ENCODE measurements around the gene PSD. TPM values are rescaled to one million over a fixed set of nuclear protein-coding genes. Genes with fewer than 3 reads are reported as not detected.

The PSD gene
- total RNA-seq, 1 experiment from 2014 or later, result 0.40 TPM

DNA sequence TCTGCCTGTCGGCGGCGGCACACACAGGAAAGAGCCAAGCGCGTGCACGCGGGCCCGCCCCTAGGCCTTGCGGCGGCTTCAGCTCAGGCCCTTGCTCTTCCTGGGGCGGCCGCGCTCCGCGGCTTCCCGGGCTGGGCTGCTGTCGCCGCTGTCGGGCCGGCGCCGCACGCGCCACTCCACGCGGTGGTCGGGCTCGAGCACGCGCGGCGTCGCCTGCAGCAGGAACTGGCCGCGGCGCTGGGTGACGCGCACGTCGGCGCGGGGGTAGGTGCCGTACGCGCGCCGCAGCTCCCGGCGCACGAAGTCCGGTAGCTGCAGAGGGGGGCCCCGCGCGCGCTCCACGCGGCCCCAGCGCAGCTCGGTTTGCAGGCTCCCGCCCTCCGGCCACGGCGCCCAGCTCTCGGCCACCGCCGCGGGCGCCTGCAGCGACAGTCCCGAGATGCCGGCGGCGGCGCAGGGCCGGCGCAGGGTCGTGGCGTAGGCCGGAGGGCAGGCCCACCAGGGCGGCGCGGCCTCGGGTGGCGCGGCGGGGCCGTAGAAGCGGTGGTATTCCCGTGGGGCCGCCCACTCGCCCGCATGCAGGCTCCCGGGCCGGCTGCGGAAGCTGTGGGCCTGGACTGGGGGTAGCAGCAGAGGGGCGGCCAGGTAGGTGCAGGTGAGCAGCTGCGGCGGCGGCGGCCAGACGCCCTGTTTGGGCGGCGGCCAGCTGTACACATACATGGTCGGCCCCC lies 32.0 kb upstream of the PSD start:
- DNase-seq (ENCODE audit: low read depth, low spot score), result peak; percentile 74
- in situ Hi-C loops (cut with HindIII; ENCODE audit: low pct_unique_long_range_greater_than_20kb, low sequenced_read_pairs), result no loop called here

DNA sequence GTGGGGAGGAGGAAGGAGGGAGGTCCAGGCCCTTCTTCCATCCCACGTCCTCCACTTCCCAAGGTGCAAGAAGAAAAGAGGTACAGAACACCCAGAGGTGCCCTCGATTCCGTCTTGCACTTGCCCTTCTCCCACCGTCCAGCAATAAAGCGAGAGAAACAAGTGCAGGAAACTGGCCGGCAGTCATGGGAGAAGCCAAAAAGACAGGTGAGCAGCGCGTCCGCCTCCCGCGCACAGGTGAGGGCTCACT lies 31.5 kb upstream of the PSD start:
- no peak for DNase-seq (ENCODE audit: low read depth, low spot score)
- in situ Hi-C loops (cut with HindIII; ENCODE audit: low pct_unique_long_range_greater_than_20kb, low sequenced_read_pairs), result no loop called here

DNA sequence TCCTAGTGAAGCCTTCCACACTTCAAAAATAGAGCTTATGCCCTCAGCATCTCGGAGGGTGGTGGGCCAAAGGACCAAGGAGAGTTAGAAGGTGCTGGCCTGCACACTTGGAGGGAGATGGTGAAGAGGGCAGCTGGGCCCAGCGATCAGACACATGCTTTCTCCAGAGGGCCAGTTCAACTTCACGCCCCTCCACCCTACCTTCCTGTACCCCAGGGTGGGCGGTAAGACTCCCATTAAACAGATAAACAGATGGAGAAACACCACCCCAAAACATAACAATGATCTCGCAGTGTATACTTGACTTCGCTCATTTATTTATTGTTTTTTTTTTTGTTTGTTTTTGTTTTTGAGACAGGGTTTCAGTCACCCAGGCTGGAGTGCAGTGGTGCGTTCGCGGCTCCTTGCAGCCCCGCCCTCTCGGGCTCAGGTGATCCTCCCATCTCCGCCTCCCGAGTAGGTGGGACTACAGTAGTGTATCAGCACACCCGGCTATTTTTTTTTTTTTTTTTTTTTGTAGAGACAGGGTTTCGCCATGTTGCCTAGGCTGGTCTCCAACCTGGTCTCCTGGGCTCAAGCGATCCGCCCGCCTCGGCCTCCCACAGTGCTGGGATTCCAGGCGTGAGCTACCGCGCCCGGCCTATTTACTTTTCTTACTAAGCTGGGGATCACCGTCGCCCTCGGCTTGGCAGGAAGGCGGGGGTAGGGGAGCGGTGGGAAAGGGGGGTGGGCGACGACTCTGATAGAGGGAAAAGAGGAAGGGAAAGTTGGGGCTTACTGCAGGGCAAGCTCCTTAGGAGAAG lies 30.9 kb upstream of the PSD start:
- peak; percentile 78 for DNase-seq (ENCODE audit: low read depth, low spot score)
- in situ Hi-C loops (cut with HindIII; ENCODE audit: low pct_unique_long_range_greater_than_20kb, low sequenced_read_pairs), result no loop called here

DNA sequence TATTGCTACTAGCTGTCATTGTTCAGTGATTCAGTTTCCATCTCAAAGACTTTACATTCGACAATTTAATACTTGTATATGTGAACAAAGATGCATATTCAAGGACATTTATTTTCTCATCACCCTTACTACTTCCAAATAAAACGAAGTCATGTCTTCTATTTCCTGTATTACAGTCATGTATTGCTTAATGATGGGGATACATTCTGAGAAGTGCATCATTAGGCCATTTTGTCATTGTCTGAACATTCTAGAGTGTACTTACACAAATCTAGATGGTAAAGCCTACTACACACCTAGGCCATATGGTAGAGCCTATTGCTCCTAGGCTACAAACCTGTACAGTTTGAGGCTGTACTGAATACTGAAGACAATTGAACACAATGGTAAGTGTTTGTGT lies 26.3 kb upstream of the PSD start:
- DNase-seq (ENCODE audit: low read depth, low spot score), result no peak
- in situ Hi-C loops (cut with HindIII; ENCODE audit: low pct_unique_long_range_greater_than_20kb, low sequenced_read_pairs), result no loop called here

DNA sequence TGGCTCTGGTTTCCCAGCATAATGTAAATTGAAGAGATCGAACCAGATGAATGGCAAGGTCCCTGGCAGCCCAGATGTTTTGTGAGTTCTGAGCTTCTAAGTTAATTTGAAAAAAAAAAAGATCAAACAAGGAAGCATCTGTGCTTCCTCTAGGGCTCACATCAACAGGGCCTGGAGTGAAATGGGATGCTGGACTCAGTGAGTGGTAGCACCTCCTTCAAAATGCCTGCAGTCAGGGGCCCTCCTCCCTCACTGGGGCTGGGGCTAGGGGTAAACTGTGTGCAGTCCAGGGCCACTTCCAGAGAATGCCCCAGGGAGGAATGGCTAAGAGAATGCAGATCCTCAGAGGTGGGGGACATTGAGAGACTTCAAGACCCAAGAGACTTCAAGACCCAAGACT lies 19.8 kb upstream of the PSD start:
- DNase-seq (ENCODE audit: low read depth, low spot score), result no peak
- in situ Hi-C loops (cut with HindIII; ENCODE audit: low pct_unique_long_range_greater_than_20kb, low sequenced_read_pairs), result no loop called here

DNA sequence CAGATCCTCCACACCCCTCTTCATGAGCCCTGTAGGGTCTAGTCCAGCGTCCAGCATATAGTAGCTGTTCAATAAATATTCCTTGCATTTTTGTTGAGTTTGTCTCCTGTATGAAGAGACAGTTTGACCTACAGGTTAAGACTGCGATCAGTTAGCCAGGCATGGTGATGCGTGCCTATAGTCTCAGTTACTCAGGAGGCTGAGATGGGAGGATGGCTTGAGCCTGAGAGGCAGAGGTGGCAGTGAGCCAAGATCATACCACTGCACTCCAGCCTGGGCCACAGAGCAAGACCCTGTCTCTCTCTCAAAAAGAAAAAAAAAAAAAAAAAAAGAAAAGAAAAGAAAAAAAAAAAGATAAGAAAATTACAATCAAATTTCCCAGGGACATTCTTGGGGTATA lies 18.9 kb upstream of the PSD start:
- DNase-seq (ENCODE audit: low read depth, low spot score), result no peak
- in situ Hi-C loops (cut with HindIII; ENCODE audit: low pct_unique_long_range_greater_than_20kb, low sequenced_read_pairs), result no loop called here

DNA sequence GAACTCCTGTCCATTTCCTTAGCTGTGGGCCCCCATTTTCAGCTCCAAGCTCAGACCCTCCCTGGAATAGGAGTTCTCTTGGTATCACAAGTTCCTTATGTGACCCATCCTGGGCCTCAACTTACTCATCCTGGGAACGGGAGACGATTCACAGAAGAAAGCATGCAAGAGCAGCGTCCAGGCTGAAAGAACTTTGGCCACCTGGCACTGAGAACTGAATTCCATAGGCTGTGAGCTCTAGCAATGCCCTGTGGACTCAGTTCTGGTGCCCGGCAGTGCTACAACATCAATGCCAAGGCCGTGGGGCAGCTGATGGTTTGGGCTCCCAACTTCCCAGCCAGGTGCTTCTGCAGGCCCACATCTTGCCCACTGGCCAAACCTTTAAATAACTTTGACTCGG lies 17.7 kb upstream of the PSD start:
- in situ Hi-C loops (cut with HindIII; ENCODE audit: low pct_unique_long_range_greater_than_20kb, low sequenced_read_pairs), result no loop called here
- DNase-seq (ENCODE audit: low read depth, low spot score), result no peak

DNA sequence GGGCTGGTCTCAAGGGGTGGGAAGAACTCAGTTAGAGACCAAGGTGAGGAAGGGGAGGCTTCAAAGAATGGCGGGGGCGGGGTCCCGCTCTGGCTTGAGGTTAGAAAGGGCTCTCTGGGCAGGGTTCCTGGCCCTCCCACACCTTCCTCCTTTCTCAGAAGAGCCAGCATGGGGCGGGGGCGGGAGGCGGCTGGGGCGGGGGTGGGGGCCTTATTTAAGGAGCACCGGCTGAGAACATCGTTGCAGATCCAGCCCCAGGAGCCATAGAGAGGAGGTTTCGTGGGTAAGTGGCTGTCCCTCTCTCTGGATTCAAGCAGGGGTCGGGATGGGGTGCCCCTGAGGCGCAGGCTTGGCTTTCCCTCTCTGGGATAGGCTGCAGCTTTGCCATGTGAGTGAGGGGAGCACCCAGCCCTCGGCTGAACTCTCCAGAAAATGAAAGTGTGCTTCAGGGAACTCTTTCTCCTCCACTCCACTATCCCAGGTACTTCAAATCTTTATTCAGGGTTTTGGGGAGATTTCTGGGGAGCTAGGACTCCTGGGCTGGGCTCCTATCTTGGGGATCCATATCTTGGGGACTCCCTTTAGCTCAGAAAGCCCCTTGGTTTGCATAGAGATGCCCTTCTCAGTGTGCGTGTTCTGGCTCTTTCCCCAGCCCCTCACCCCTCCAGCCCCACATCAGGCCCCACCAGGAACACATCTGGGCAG lies 17.1 kb upstream of the PSD start:
- in situ Hi-C loops (cut with HindIII; ENCODE audit: low pct_unique_long_range_greater_than_20kb, low sequenced_read_pairs), result no loop called here
- no peak for DNase-seq (ENCODE audit: low read depth, low spot score)

DNA sequence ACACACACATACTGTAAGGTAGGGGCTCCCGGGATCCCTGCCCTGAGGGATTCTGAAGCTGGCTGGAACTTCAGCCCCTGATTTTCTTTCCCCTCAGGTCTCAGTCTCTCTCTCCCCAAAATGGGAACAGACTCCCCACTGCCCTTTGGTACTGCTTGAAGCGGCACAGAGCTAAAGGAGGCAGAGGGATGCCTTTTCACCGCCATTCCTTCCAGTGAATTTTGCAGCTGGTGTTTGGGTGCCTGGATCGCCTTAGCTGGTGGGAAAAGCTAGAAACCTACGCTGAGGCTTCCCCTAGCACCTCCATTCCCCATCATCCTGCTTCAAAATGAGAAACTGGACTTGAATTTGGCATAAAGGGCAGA lies 16.5 kb upstream of the PSD start:
- DNase-seq (ENCODE audit: low read depth, low spot score), result no peak
- in situ Hi-C loops (cut with HindIII; ENCODE audit: low pct_unique_long_range_greater_than_20kb, low sequenced_read_pairs), result no loop called here

DNA sequence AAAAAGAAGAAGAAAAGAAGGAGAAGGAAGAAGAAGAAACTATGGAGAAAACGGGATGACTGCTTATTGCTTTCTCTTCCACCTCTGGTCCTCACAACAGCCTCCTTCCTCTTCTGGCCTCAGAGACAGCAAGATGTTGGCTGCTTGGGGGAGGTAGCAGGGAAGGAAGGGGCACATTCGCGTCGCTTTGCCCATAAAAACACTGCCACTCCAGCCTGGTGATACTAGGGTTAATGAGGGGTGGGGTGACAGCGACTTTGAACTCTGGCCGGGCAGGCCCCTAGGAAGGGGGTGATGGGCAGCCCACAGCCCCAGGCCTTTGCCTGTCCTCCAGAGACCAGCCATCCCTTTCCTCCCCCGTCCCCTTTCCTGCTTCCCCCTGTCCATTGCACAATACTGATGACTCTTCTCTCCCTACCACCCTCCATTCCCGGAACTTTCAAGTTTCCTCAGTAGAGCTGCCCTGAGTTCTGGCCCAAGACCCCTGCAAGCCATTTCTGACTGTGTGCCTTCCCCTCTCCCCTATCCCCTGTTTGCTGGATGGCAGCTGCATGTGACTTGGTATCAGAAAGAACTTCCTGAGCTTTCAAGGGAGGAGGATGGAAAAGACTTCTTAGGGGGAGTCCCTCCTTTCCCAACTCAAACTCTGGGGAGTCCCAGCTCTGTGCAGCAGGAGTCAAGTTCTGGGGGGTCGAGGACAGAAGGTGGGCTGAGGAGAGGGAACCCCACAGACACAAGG lies 16.0 kb upstream of the PSD start:
- in situ Hi-C loops (cut with HindIII; ENCODE audit: low pct_unique_long_range_greater_than_20kb, low sequenced_read_pairs), result no loop called here

DNA sequence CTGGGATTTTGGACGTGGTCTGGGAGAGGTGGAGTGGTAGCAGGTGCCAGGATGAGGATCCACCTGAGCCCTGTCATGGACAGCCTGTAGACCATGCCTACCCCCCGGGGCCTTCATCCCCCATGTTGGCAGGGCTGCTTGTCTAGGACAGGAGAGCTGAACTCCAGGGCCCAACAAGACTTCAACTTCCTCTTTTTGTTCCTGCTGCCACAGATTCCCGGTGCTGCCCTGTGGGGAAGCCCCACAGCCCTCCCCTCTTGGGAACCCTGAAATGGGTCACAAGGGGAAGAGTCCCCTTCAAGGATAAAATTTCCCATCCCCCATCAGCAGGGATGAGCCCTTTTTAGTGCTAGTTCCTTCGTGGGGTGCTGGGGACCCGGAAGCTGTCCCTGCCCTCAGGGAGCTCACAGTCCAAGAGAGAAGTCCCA lies 15.0 kb upstream of the PSD start:
- DNase-seq (ENCODE audit: low read depth, low spot score), result no peak
- in situ Hi-C loops (cut with HindIII; ENCODE audit: low pct_unique_long_range_greater_than_20kb, low sequenced_read_pairs), result no loop called here

More for the DNA sequence above, 16.0 kb upstream of the PSD start:
- DNase-seq (ENCODE audit: low read depth, low spot score), result no peak

DNA sequence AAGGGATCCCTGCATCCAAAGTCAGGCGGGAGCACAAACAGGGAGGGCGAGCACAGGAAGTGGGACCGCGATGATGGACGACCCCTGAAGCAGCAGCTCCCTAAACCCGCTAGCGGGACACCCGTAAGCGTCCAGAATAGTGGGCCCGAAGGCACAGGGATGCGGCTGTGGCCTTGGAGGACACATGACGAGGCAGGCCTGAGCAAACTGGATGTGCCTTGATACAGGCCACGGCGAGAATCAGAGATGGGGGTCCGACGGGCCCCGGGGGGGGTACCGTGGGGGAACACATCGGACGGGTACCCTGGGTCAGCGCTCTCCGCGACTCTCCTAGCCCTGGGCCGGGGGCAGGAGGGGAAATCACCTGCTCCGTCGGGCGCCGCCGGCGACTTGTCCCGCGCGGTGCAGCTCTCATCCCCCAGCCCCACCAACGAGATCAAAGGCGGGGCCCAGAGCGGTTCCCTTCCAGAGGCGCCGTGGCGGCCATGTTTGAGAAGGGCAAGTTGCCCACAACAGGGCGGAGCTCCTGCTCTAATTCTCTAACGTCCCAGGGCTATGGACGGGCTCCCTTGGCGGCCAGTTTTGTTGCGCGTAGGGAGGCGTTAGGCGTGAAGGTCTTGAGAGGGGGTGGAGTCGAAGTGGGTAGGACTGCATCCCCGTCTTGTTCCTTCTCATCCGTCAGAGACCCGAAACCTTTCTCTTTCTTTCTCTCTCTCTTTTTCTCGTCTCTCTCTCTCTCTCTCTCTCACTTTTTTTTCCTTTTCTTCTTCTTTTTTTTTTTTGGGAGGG lies 13.8 kb upstream of the PSD start, which contains the start of gene CUEDC2:
TSS of gene CUEDC2 (minus strand) at position 413 of the 789 bp plus-strand sequence. CDS start 7,386 bp downstream, outside the sequence.
- in situ Hi-C loops (cut with HindIII; ENCODE audit: low pct_unique_long_range_greater_than_20kb, low sequenced_read_pairs), result no loop called here
- peak; percentile 96 for DNase-seq (ENCODE audit: low read depth, low spot score)

DNA sequence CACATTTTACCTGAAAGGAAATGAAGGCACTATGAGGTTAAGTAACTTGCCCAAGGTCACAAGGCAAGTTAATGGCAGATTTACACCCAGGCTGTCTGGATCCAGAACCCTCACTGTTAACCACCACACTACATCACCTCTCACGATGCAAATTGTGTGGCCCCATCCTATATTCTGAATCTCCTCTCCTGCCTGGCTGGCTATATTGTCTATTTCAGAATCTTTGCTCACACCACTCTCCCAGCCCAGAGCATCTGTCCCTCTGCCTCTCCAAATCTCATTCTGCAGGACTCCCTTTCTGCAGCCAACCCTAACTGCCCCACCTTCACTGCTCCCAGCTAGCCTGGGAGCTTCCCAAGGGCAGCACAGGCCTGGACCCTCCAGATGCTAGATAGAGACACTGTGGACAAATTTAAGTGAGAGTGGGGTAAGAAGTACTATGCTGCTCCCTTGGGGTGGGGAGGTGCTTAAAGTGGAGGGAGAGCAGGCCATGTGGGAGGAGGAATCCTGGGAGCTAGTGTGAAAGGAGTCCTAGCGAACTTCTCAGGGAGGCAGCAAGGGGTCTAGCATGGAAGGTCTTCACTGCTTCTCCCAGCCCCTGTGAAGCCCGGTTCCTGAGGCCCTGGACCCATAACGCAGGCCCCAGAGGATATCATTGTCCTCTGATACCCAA lies 13.0 kb upstream of the PSD start:
- DNase-seq (ENCODE audit: low read depth, low spot score), result peak; percentile 29
- in situ Hi-C loops (cut with HindIII; ENCODE audit: low pct_unique_long_range_greater_than_20kb, low sequenced_read_pairs), result no loop called here

DNA sequence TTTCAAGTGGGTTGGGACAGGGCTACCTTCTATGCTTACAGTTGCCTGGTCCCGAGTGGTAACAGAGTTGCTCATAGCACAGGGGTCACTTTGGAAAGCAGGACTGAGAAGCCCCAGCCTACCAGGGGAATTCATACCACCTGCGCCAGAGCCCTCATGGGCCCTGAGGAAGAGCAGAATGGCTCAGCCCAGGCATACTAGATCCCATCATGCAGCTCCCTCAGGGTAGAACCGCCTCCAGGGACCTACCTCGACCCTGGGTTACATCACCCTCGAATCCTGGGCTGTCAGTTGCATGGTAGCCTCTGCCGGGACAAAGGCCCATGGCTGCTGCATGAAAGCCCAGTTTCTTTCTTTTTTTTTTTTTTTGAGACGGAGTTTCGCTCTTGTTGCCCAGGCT lies 10.9 kb upstream of the PSD start:
- no peak for DNase-seq (ENCODE audit: low read depth, low spot score)
- in situ Hi-C loops (cut with HindIII; ENCODE audit: low pct_unique_long_range_greater_than_20kb, low sequenced_read_pairs), result no loop called here

DNA sequence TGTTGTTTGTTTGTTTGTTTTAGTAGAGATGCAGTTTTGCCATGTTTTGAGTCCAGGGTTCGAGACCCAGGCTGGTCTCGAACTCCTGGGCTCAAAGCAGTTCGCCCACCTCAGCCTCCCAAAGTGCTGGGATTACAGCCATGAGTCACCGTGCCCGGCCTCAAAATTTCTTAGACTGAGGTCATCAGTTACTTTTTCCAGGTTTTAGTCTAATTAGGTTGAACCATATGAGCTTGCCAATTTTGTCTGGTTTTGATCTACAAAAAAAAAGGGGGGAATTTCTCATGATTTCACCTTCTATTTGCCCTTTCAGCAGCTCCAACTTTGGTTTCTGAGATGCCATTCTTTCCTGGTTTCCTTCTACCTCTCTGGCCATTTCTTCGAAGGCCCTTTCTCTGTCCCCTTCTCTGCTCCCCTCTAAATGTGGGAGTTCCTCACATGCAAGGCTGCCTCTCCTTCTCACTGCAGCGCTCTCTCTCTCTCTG lies 8.3 kb upstream of the PSD start:
- no peak for DNase-seq (ENCODE audit: low read depth, low spot score)
- in situ Hi-C loops (cut with HindIII; ENCODE audit: low pct_unique_long_range_greater_than_20kb, low sequenced_read_pairs), result no loop called here

DNA sequence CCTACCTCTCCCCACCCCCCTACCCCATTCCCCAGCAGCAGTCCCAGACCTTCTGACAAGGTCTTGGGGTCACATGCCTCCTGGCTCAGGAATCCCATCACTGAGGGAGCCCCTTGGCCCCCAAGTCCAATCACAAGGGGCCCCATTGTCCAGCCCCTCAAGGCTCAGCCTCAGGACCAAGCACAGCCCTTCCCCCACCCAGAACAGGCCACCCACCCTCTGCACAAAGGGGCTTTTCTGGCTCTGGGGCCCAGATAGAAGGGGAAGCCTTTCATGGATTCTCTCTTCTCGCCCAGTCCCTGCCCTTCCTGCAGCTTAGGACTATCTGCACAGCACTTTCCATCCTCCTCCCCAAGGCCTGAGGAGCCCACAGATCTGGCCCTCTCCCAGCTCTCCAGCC lies 6.9 kb upstream of the PSD start:
- no peak for DNase-seq (ENCODE audit: low read depth, low spot score)
- in situ Hi-C loops (cut with HindIII; ENCODE audit: low pct_unique_long_range_greater_than_20kb, low sequenced_read_pairs), result no loop called here

DNA sequence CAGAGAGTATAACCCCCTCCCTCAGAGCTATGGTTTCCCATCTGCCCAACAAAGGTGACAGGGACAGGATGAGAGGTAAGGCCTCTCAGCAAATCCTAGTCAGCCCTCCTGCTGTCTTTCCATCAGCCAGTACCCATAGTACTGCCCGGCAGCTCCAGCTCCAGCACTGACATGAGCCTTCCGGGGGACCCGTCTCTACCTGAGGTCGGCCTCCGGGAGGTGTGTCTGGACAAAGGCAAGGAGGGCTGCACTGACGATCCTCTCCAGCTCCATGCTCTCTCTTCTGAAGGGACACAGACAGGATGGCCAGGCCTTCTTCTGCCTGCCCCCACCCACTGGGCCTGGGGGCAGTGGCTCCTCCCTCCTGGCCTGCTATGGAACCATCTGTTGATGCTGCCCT lies 6.3 kb upstream of the PSD start:
- in situ Hi-C loops (cut with HindIII; ENCODE audit: low pct_unique_long_range_greater_than_20kb, low sequenced_read_pairs), result no loop called here

More for the DNA sequence above, 6.3 kb upstream of the PSD start:
- DNase-seq (ENCODE audit: low read depth, low spot score), result no peak

Data from SK-MEL-5 (cell line).